Right lobe of liver (tissue), 6 donors: ENCODE results near the gene CPNE6. TPM values are rescaled to one million over a fixed set of nuclear protein-coding genes. Genes with fewer than 3 reads are reported as not detected.
A peak's percentile ranks its signal among the peaks of the same experiment; 100 is the strongest.

Source experiments
- ATAC-seq, 4 donors: fragments of 200-7000 bp; cut with Tn5 transposase; one replicate each; pipeline ENCODE4 v1.9.1; 2020; ENCODE audit warnings: mild to moderate bottlenecking in 4 of 4, moderate library complexity in 4 of 4
- DNase-seq, 3 donors: peaks; one replicate each; pipeline ENCODE4 v3.0.0-alpha.2; 2020
- H3K27ac ChIP-seq, 3 donors: fragments of 200-600 bp; one replicate each; pipeline ENCODE4 v1.8.0; 2022
- H3K27me3 ChIP-seq, 2 donors: fragments of 200-600 bp; one replicate each; pipeline ENCODE4 v1.8.0; 2022
- H3K36me3 ChIP-seq, 4 donors: fragments of 200-600 bp; sonication (generic) in 1 of 4; one replicate each; pipeline versions ENCODE4 v1.5.1 to v1.8.0; 2017 to 2022; ENCODE audit warnings: control low read depth in 1 of 4
- H3K4me1 ChIP-seq, 4 donors: fragments of 200-600 bp; sonication (generic) in 1 of 4; one replicate each; pipeline versions ENCODE4 v1.5.1 to v1.8.0; 2017 to 2022; ENCODE audit warnings: control low read depth in 1 of 4
- H3K4me3 ChIP-seq, 3 donors: fragments of 200-600 bp; one replicate each; pipeline ENCODE4 v1.8.0; 2022
- H3K9me3 ChIP-seq, 4 donors: fragments of 200-600 bp; sonication (generic) in 1 of 4; one replicate each; pipeline versions ENCODE4 v1.5.1 to v1.8.0; 2017 to 2022; ENCODE audit warnings: control low read depth in 1 of 4
- CTCF ChIP-seq, 4 donors: fragments of 200-600 bp in 3 of 4; fragments of 450-650 bp in 1 of 4; IDR thresholded peaks; one replicate each; pipeline versions ENCODE4 v1.5.1 to v1.8.0; 2016 to 2022; ENCODE audit warnings: antibody characterized with exemption in 4 of 4, mild to moderate bottlenecking in 2 of 4
- POLR2A ChIP-seq: fragments of 450-650 bp; IDR thresholded peaks from one replicate; pipeline ENCODE4 v1.6.1; 2017; ENCODE audit warnings: antibody characterized with exemption, mild to moderate bottlenecking
- WGBS: methylation state at CpG from one replicate; pipeline ENCODE4 v1.1.6; 2018; ENCODE audit warnings: low coverage, low lambda C conversion rate; ENCODE audit not compliant: insufficient coverage; ENCODE audit errors: missing lambda C conversion rate; 5-methylcytosine and 5-hydroxymethylcytosine counted together
- intact Hi-C, 2 donors: fragments of 100-400 bp; cut with DNase I; formaldehyde crosslinking; loops; one replicate each; pipeline versions ENCODE4 v1.11.2 to v1.14.1; 2022
- total RNA-seq, 6 experiments: library from RNA; depleted of rRNA in 2 of 6; stranded (reverse); fragments of >200 nt in 2 of 6; fragmentation: NEBNext Ultra II Directional in 3 of 6; extraction: Animal tissue kit (Norgen Biotek cat#: 25700) in 3 of 6; gene quantifications; one replicate each; pipeline versions ENCODE4 v1.1.0 to v1.2.4, GENCODE V29; 2016 to 2023
- donor health status: DM: no; HTN: yes; CAD: no.
- donor health status: DM: no; HTN: no; CAD: no.
- donor health status: DM: no; HTN: no; CAD: no.
- donor health status: DM: no; HTN: yes; CAD: no.
- donor health status: DM: no; HTN: yes; CAD: no.

The CPNE6 gene
- total RNA-seq, 6 experiments from 2014 or later, result 0.09 to 0.40 (median 0.18) TPM; not detected in 2

- ATAC-seq, result no peak
- peak overlapping the region in 2 of 3 donors; percentile 14 to 50 for H3K27ac ChIP-seq
These were observed 4.3 kb downstream of the CPNE6 start for GRCh38 chr14:24075485-24076301.

GRCh38 chr14:24076302-24076601 lies 4.9 kb downstream of the CPNE6 start:
- no peak for ATAC-seq
- Histone ChIP-seq H3K27ac (no peak overlapping the region), H3K4me3 (no peak overlapping the region), H3K27me3 (no peaks in the 10 kb centered on the region), H3K9me3 (no peaks in the 10 kb centered on the region), H3K36me3 (no peaks in the 10 kb centered on the region), H3K4me1 (peaks cover 0 to 40% (median 21%) of the 10 kb centered on the region in 4 donors)
- no CpG with 5 or more reads among the region's 10 CpGs for WGBS
- intact Hi-C loops, result no loop called here
- no peak for DNase-seq
- TF ChIP-seq POLR2A (no peak), CTCF (IDR thresholded peaks at IDR 0.05) (no peak)

More at GRCh38 chr14:24075485-24076301, 4.3 kb downstream of the CPNE6 start:
- intact Hi-C loops, result no loop called here
- Histone ChIP-seq H3K4me3 (no peak overlapping the region), H3K4me1 (peaks cover 0 to 39% (median 20%) of the 10 kb centered on the region in 4 donors), H3K36me3 (no peaks in the 10 kb centered on the region), H3K9me3 (no peaks in the 10 kb centered on the region), H3K27me3 (no peaks in the 10 kb centered on the region)
- 48% methylated on average over 3 of the region's 11 CpGs for WGBS
- no peak for DNase-seq
- TF ChIP-seq CTCF (IDR thresholded peaks at IDR 0.05), result no peak
- no peak for TF ChIP-seq POLR2A

GRCh38 chr14:24077086-24077485 lies 5.7 kb downstream of the CPNE6 start:
- peaks cover 0 to 45% (median 21%) of the 10 kb centered on the region in 4 donors for H3K4me1 ChIP-seq
- intact Hi-C loops, result no loop called here
- H3K27me3 ChIP-seq, result no peaks in the 10 kb centered on the region
- 98% methylated on average over 7 of the region's 23 CpGs for WGBS
- H3K4me3 ChIP-seq, result no peak overlapping the region
- no peak for DNase-seq
- H3K36me3 ChIP-seq, result no peaks in the 10 kb centered on the region
- H3K27ac ChIP-seq, result no peak overlapping the region
- TF ChIP-seq CTCF (IDR thresholded peaks at IDR 0.05) (no peak), POLR2A (no peak)
- ATAC-seq, result no peak
- H3K9me3 ChIP-seq, result no peaks in the 10 kb centered on the region

- no peak for ATAC-seq
- WGBS, result 86% methylated on average over 2 of the region's 3 CpGs
- intact Hi-C loops, result no loop called here
- Histone ChIP-seq H3K27ac (no peak overlapping the region), H3K36me3 (no peaks in the 10 kb centered on the region), H3K27me3 (no peaks in the 10 kb centered on the region), H3K9me3 (no peaks in the 10 kb centered on the region), H3K4me3 (no peak overlapping the region), H3K4me1 (peaks cover 0 to 38% (median 17%) of the 10 kb centered on the region in 4 donors)
- DNase-seq, result no peak
- TF ChIP-seq POLR2A, result no peak
- no peak for TF ChIP-seq CTCF (IDR thresholded peaks at IDR 0.05)
These were observed 6.8 kb downstream of the CPNE6 start for GRCh38 chr14:24078146-24078545.
